HEK293 (cell line): ENCODE data around the gene COX18.

ENCODE experiments used
- CTCF ChIA-PET: fragments of 350-600 bp; formaldehyde crosslinking; extraction: SDS; loops from one replicate; lab custom pipeline; 2021; ENCODE audit warnings: antibody characterized with exemption; lab: Yijun Ruan, JAX
- POLR2A ChIA-PET: fragments of 300-600 bp; formaldehyde crosslinking; extraction: SDS; loops from one replicate; lab custom pipeline; 2020; ENCODE audit warnings: antibody characterized with exemption, inconsistent platforms; lab: Yijun Ruan, JAX
- H3K27ac ChIP-seq: fragments of 200-500 bp; sonication (Bioruptor generic); 2 replicates; pipeline ENCODE4 v1.5.1; 2014; ENCODE audit warnings: low read depth, low read length, control low read depth, inconsistent platforms; ENCODE audit errors: extremely low read depth
- H3K36me3 ChIP-seq, 2 experiments: fragments of 200-500 bp in 1 of 2; sonication (Bioruptor generic) in 1 of 2; 1 replicate in 1 of 2; 2 replicates in 1 of 2; pipeline ENCODE4 v1.5.1; 2014 to 2017; ENCODE audit warnings: inconsistent platforms in 2 of 2, low read length in 2 of 2; ENCODE audit not compliant: control insufficient read depth in 2 of 2, insufficient read depth in 1 of 2
- H3K4me1 ChIP-seq: fragments of 200-500 bp; sonication (Bioruptor generic); 2 replicates; pipeline ENCODE4 v1.5.1; 2014; ENCODE audit warnings: mild to moderate bottlenecking, low read length, inconsistent platforms; ENCODE audit not compliant: control insufficient read depth, insufficient read depth
- H3K4me3 ChIP-seq: 2 replicates; pipeline ENCODE4 v1.5.1; 2011; ENCODE audit warnings: low read depth, mild to moderate bottlenecking, control low read depth, low read length, moderate library complexity
- H3K9me3 ChIP-seq: fragments of 200-500 bp; sonication (Bioruptor generic); 2 replicates; pipeline ENCODE4 v1.5.1; 2014; ENCODE audit warnings: low read depth, low read length, inconsistent platforms; ENCODE audit not compliant: control insufficient read depth, insufficient read depth
- ATF2 ChIP-seq: fragments of 450-650 bp; formaldehyde crosslinking; IDR thresholded peaks from 2 replicates; pipeline ENCODE4 v1.5.1; 2016; ENCODE audit warnings: missing biosample characterization, missing genetic modification characterization, low read depth
- EGR2 ChIP-seq: fragments of 450-650 bp; formaldehyde crosslinking; IDR thresholded peaks from 2 replicates; pipeline ENCODE4 v1.5.1; 2016; ENCODE audit warnings: low read depth, missing biosample characterization, missing genetic modification characterization
- HOXD13 ChIP-seq: sonication (generic); formaldehyde crosslinking; IDR thresholded peaks from 2 replicates; pipeline ENCODE4 v1.8.0; 2022; ENCODE audit warnings: missing genetic modification reagents, borderline replicate concordance
- INSM2 ChIP-seq: fragments of 450-650 bp; formaldehyde crosslinking; IDR thresholded peaks from 2 replicates; pipeline ENCODE4 v1.5.1; 2016; ENCODE audit warnings: missing biosample characterization, missing genetic modification characterization
- KLF1 ChIP-seq: fragments of 450-650 bp; formaldehyde crosslinking; IDR thresholded peaks from 2 replicates; pipeline ENCODE4 v1.5.1; 2016; ENCODE audit warnings: missing biosample characterization, missing genetic modification characterization
- KLF17 ChIP-seq: fragments of 450-650 bp; formaldehyde crosslinking; IDR thresholded peaks from 2 replicates; pipeline ENCODE4 v1.5.1; 2016; ENCODE audit warnings: missing biosample characterization, missing genetic modification characterization
- SP3 ChIP-seq: fragments of 450-650 bp; formaldehyde crosslinking; IDR thresholded peaks from 2 replicates; pipeline ENCODE4 v1.5.1; 2016; ENCODE audit warnings: missing biosample characterization, missing genetic modification characterization
- ZEB2 ChIP-seq: fragments of 450-650 bp; formaldehyde crosslinking; IDR thresholded peaks from 2 replicates; pipeline ENCODE4 v1.5.1; 2016; ENCODE audit warnings: missing biosample characterization, missing genetic modification characterization
- ZFHX2 ChIP-seq: fragments of 450-650 bp; formaldehyde crosslinking; conservative IDR thresholded peaks from 2 replicates; pipeline ENCODE4 v1.5.1; 2016; ENCODE audit warnings: missing biosample characterization, missing genetic modification characterization
- ZNF114 ChIP-seq: fragments of 450-650 bp; formaldehyde crosslinking; IDR thresholded peaks from 2 replicates; pipeline ENCODE4 v1.5.0; 2017; ENCODE audit warnings: missing biosample characterization, missing genetic modification characterization
- ZNF121 ChIP-seq: fragments of 450-650 bp; formaldehyde crosslinking; IDR thresholded peaks from 2 replicates; pipeline ENCODE4 v1.5.1; 2016; ENCODE audit warnings: missing biosample characterization, missing genetic modification characterization
- ZNF133 ChIP-seq: fragments of 450-650 bp; formaldehyde crosslinking; IDR thresholded peaks from 2 replicates; pipeline ENCODE4 v1.5.1; 2016; ENCODE audit warnings: missing biosample characterization, missing genetic modification characterization
- ZNF18 ChIP-seq: fragments of 450-650 bp; formaldehyde crosslinking; IDR thresholded peaks from 2 replicates; pipeline ENCODE4 v1.5.1; 2016; ENCODE audit warnings: missing biosample characterization, missing genetic modification characterization
- ZNF2 ChIP-seq: fragments of 450-650 bp; formaldehyde crosslinking; IDR thresholded peaks from 2 replicates; pipeline ENCODE4 v1.5.1; 2016; ENCODE audit warnings: missing biosample characterization, missing genetic modification characterization
- ZNF366 ChIP-seq: fragments of 450-650 bp; formaldehyde crosslinking; conservative IDR thresholded peaks from 2 replicates; pipeline ENCODE4 v1.5.1; 2016; ENCODE audit warnings: missing biosample characterization, missing genetic modification characterization
- ZNF560 ChIP-seq: fragments of 450-650 bp; formaldehyde crosslinking; IDR thresholded peaks from 2 replicates; pipeline ENCODE4 v1.5.1; 2017; ENCODE audit warnings: missing biosample characterization, missing genetic modification characterization, borderline replicate concordance
- ZNF561 ChIP-seq: fragments of 450-650 bp; IDR thresholded peaks from 2 replicates; pipeline ENCODE4 v1.5.1; 2018; ENCODE audit warnings: missing biosample characterization, missing genetic modification characterization, borderline replicate concordance
- ZNF571 ChIP-seq: fragments of 450-650 bp; formaldehyde crosslinking; IDR thresholded peaks from 2 replicates; pipeline ENCODE4 v1.5.0; 2017; ENCODE audit warnings: missing biosample characterization, missing genetic modification characterization
- ZNF777 ChIP-seq: fragments of 450-650 bp; formaldehyde crosslinking; IDR thresholded peaks from 2 replicates; pipeline ENCODE4 v1.5.1; 2017; ENCODE audit warnings: missing biosample characterization, missing genetic modification characterization, borderline replicate concordance
- ZNF785 ChIP-seq: fragments of 450-650 bp; formaldehyde crosslinking; IDR thresholded peaks from 2 replicates; pipeline ENCODE4 v1.5.1; 2016; ENCODE audit warnings: missing biosample characterization, missing genetic modification characterization

The COX18 gene

GRCh38 chr4:73086095-73086868, 16.8 kb upstream of the COX18 start:
- Histone ChIP-seq H3K4me1 (no peaks in the 10 kb centered on the region), H3K27ac (no peak overlapping the region), H3K9me3 (no peaks in the 10 kb centered on the region), H3K4me3 (no peak overlapping the region), H3K36me3 (peaks cover 11 to 52% of the 10 kb centered on the region in 2 experiments; a peak in 2 of 3 replicates)
- TF ChIP-seq ZNF366 (tag by site-specific recombination) (no peak), ATF2 (tag by site-specific recombination) (no peak), ZNF561 (no peak), HOXD13 (CRISPR knock-in tag) (no peak), ZNF571 (tag by site-specific recombination) (no peak), ZNF121 (tag by site-specific recombination) (no peak), ZNF560 (tag by site-specific recombination) (no peak), ZNF18 (no peak), KLF1 (tag by site-specific recombination) (no peak), ZEB2 (tag by site-specific recombination) (no peak), ZNF133 (tag by site-specific recombination) (no peak), ZNF114 (tag by site-specific recombination) (no peak), KLF17 (no peak), ZNF2 (tag by site-specific recombination) (no peak), ZNF785 (no peak)
- CTCF ChIA-PET, result no interaction called here
- POLR2A ChIA-PET, result no interaction called here

- Histone ChIP-seq H3K4me3 (no peak overlapping the region), H3K4me1 (no peaks in the 10 kb centered on the region), H3K9me3 (no peaks in the 10 kb centered on the region), H3K36me3 (peaks cover 12 to 66% of the 10 kb centered on the region in 2 experiments), H3K27ac (no peak overlapping the region)
- ChIA-PET CTCF (interaction anchor here (0.6 kb wide), 1 partner anchor 9 kb away, joined by 3 read pairs; no protein-coding TSS in a partner anchor), POLR2A (no interaction called here)
- no peak for TF ChIP-seq ZNF777
- peak; percentile 74 for TF ChIP-seq ZFHX2
- peak; percentile 65 for TF ChIP-seq EGR2 (tag by site-specific recombination)
- no peak for TF ChIP-seq SP3 (tag by site-specific recombination)
- TF ChIP-seq INSM2, result no peak
These were observed 11.3 kb upstream of the COX18 start for GRCh38 chr4:73080789-73081188.
